Esophagus (tissue), 2 donors: ENCODE results near the gene IGF1R. TPM values are rescaled to one million over a fixed set of nuclear protein-coding genes. Genes with fewer than 3 reads are reported as not detected.

Experiments
- H3K27ac ChIP-seq, 2 donors: one replicate each; pipeline ENCODE4 v1.5.1; 2013; ENCODE audit warnings: low read depth in 2 of 2, mild to moderate bottlenecking in 2 of 2, inconsistent platforms in 1 of 2, low read length in 1 of 2, moderate library complexity in 1 of 2
- H3K27me3 ChIP-seq, 2 donors: one replicate each; pipeline ENCODE4 v1.6.1; 2013; ENCODE audit warnings: low read length in 2 of 2, control low read depth in 1 of 2, mild to moderate bottlenecking in 1 of 2; ENCODE audit not compliant: insufficient read depth in 2 of 2, control insufficient read depth in 1 of 2
- H3K36me3 ChIP-seq, 2 donors: one replicate each; pipeline ENCODE4 v1.6.1; 2013; ENCODE audit warnings: low read length in 1 of 2; ENCODE audit not compliant: control insufficient read depth in 2 of 2, insufficient read depth in 2 of 2
- H3K4me1 ChIP-seq, 2 donors: one replicate each; pipeline ENCODE4 v1.6.1; 2013; ENCODE audit warnings: low read length in 1 of 2; ENCODE audit not compliant: control insufficient read depth in 2 of 2, insufficient read depth in 2 of 2
- H3K4me3 ChIP-seq, 2 donors: one replicate each; pipeline ENCODE4 v1.5.1; 2013; ENCODE audit warnings: low read length in 2 of 2, mild to moderate bottlenecking in 2 of 2, low read depth in 1 of 2, moderate library complexity in 1 of 2
- H3K9me3 ChIP-seq, 2 donors: one replicate each; pipeline ENCODE4 v1.6.1; 2013; ENCODE audit warnings: mild to moderate bottlenecking in 2 of 2, low read depth in 1 of 2, low read length in 1 of 2, moderate library complexity in 1 of 2; ENCODE audit not compliant: control insufficient read depth in 2 of 2, insufficient read depth in 1 of 2
- WGBS, 2 donors: extraction: QIAGEN DNeasy Blood & Tissue Kit; methylation state at CpG; one replicate each; pipeline ENCODE4 v1.1.7; 2013; 5-methylcytosine and 5-hydroxymethylcytosine counted together
- polyA plus RNA-seq, 2 donors: library from polyadenylated mRNA; stranded (reverse); fragments of 200-250 nt; gene quantifications; one replicate each; pipeline ENCODE4 v1.2.3, GENCODE V29; 2013
- donor health status: healthy with polysubstance abuse.
- donor health status: Bipolar disorder and iron deficiency.

The IGF1R gene
- 1 to 10 TPM; 4.1 to 4.4 TPM for polyA plus RNA-seq

GRCh38 chr15:98647774-98648653, at the start of gene IGF1R:
Gene IGF1R (plus strand): TSS chr15:98648539. CDS start chr15:98649582, 1,043 bp downstream.
- H3K27ac ChIP-seq, result peak within 1 kb of the TSS; percentile 96 to 98
- no peaks in the 10 kb centered on the region for H3K4me1 ChIP-seq
- H3K36me3 ChIP-seq, result no peaks in the 10 kb centered on the region
- peak within 1 kb of the TSS; percentile 70 to 93 for H3K4me3 ChIP-seq
- 0 to 1% methylated on average over 59 to 106 of the region's 106 CpGs for WGBS, 2 donors
- H3K9me3 ChIP-seq, result no peaks in the 10 kb centered on the region
- H3K27me3 ChIP-seq, result no peaks in the 10 kb centered on the region

GRCh38 chr15:98599909-98600691, 48.2 kb upstream of the IGF1R start:
- Histone ChIP-seq H3K27me3 (no peaks in the 10 kb centered on the region), H3K27ac (peak overlapping the region in 1 of 2 donors; percentile 32), H3K36me3 (no peaks in the 10 kb centered on the region), H3K9me3 (no peaks in the 10 kb centered on the region), H3K4me1 (no peaks in the 10 kb centered on the region), H3K4me3 (peak overlapping the region; percentile 56 to 66)
- WGBS, 2 donors, result 12 to 14% methylated on average over 15 of the region's 15 CpGs

GRCh38 chr15:98604983-98605382, 43.4 kb upstream of the IGF1R start:
- Histone ChIP-seq H3K4me3 (no peak overlapping the region), H3K36me3 (no peaks in the 10 kb centered on the region), H3K27ac (no peak overlapping the region), H3K4me1 (no peaks in the 10 kb centered on the region), H3K9me3 (no peaks in the 10 kb centered on the region), H3K27me3 (no peaks in the 10 kb centered on the region)
- 88 to 89% methylated on average over 15 of the region's 15 CpGs for WGBS, 2 donors

GRCh38 chr15:98609144-98609852, 39.0 kb upstream of the IGF1R start:
- WGBS, 2 donors, result 47 to 61% methylated on average over 9 of the region's 9 CpGs
- no peaks in the 10 kb centered on the region for H3K27me3 ChIP-seq
- H3K36me3 ChIP-seq, result no peaks in the 10 kb centered on the region
- H3K9me3 ChIP-seq, result no peaks in the 10 kb centered on the region
- no peak overlapping the region for H3K4me3 ChIP-seq
- no peaks in the 10 kb centered on the region for H3K4me1 ChIP-seq
- H3K27ac ChIP-seq, result no peak overlapping the region

- Histone ChIP-seq H3K27ac (no peak overlapping the region), H3K9me3 (no peaks in the 10 kb centered on the region), H3K4me3 (no peak overlapping the region), H3K4me1 (no peaks in the 10 kb centered on the region), H3K27me3 (no peaks in the 10 kb centered on the region), H3K36me3 (no peaks in the 10 kb centered on the region)
- WGBS, 2 donors, result 52 to 60% methylated on average over 4 of the region's 4 CpGs
Measured at GRCh38 chr15:98610991-98611390, 37.3 kb upstream of the IGF1R start.

- no peak overlapping the region for H3K27ac ChIP-seq
- 71 to 92% methylated on average over 2 of the region's 2 CpGs for WGBS, 2 donors
- H3K36me3 ChIP-seq, result no peaks in the 10 kb centered on the region
- no peaks in the 10 kb centered on the region for H3K27me3 ChIP-seq
- no peaks in the 10 kb centered on the region for H3K9me3 ChIP-seq
- no peaks in the 10 kb centered on the region for H3K4me1 ChIP-seq
- H3K4me3 ChIP-seq, result no peak overlapping the region
Measured at GRCh38 chr15:98611808-98612207, 36.5 kb upstream of the IGF1R start.

- no peaks in the 10 kb centered on the region for H3K4me1 ChIP-seq
- no peak overlapping the region for H3K4me3 ChIP-seq
- H3K36me3 ChIP-seq, result no peaks in the 10 kb centered on the region
- WGBS, 2 donors, result 71 to 79% methylated on average over 6 of the region's 6 CpGs
- no peaks in the 10 kb centered on the region for H3K27me3 ChIP-seq
- H3K9me3 ChIP-seq, result no peaks in the 10 kb centered on the region
- no peak overlapping the region for H3K27ac ChIP-seq
Measured at GRCh38 chr15:98612490-98613110, 35.7 kb upstream of the IGF1R start.

- WGBS, 2 donors, result 56 to 72% methylated on average over 6 of the region's 6 CpGs
- no peaks in the 10 kb centered on the region for H3K9me3 ChIP-seq
- H3K4me1 ChIP-seq, result no peaks in the 10 kb centered on the region
Measured at GRCh38 chr15:98614681-98615080, 33.7 kb upstream of the IGF1R start.

GRCh38 chr15:98616397-98616796, 31.9 kb upstream of the IGF1R start:
- 74 to 76% methylated on average over 10 of the region's 10 CpGs for WGBS, 2 donors
- Histone ChIP-seq H3K27me3 (peaks cover 0 to 3% of the 10 kb centered on the region in 2 donors), H3K27ac (no peak overlapping the region), H3K36me3 (no peaks in the 10 kb centered on the region), H3K4me3 (no peak overlapping the region), H3K9me3 (no peaks in the 10 kb centered on the region), H3K4me1 (no peaks in the 10 kb centered on the region)

More at GRCh38 chr15:98614681-98615080, 33.7 kb upstream of the IGF1R start:
- Histone ChIP-seq H3K4me3 (no peak overlapping the region), H3K36me3 (no peaks in the 10 kb centered on the region), H3K27ac (no peak overlapping the region), H3K27me3 (no peaks in the 10 kb centered on the region)
